Measurements from ENCODE around the gene ACTR3C.

ACTR3C gene

GRCh38 chr7:150332852-150333635, 9.7 kb upstream of the ACTR3C start:
- no peak overlapping the region for H3K9ac ChIP-seq (ENCODE audit: low read length)
- H3K27ac ChIP-seq (ENCODE audit: low read length): no peak overlapping the region

GRCh38 chr7:150330211-150330885, 7.0 kb upstream of the ACTR3C start:
- H3K9ac ChIP-seq (ENCODE audit: low read length): no peak overlapping the region
- H3K9me3 ChIP-seq (ENCODE audit: control insufficient read depth, low read depth, low read length): no peaks in the 10 kb centered on the region
- no peak overlapping the region for H3K27ac ChIP-seq (ENCODE audit: low read length)
- no peaks in the 10 kb centered on the region for H3K27me3 ChIP-seq (ENCODE audit: control insufficient read depth, insufficient read depth, low read length)
- no peak overlapping the region for H3K4me3 ChIP-seq (ENCODE audit: low read length)
- H3K36me3 ChIP-seq (ENCODE audit: control insufficient read depth, low read depth, low read length): peaks cover 34% of the 10 kb centered on the region
- H3K4me1 ChIP-seq (ENCODE audit: control insufficient read depth, low read depth, low read length): peaks cover 23% of the 10 kb centered on the region

More at GRCh38 chr7:150332852-150333635, 9.7 kb upstream of the ACTR3C start:
- H3K4me1 ChIP-seq (ENCODE audit: control insufficient read depth, low read depth, low read length): peaks cover 32% of the 10 kb centered on the region
- no peak overlapping the region for H3K4me3 ChIP-seq (ENCODE audit: low read length)
- H3K27me3 ChIP-seq (ENCODE audit: control insufficient read depth, insufficient read depth, low read length): no peaks in the 10 kb centered on the region
- H3K36me3 ChIP-seq (ENCODE audit: control insufficient read depth, low read depth, low read length): peaks cover 16% of the 10 kb centered on the region
- no peaks in the 10 kb centered on the region for H3K9me3 ChIP-seq (ENCODE audit: control insufficient read depth, low read depth, low read length)

GRCh38 chr7:150329331-150330120, 6.2 kb upstream of the ACTR3C start:
- no peaks in the 10 kb centered on the region for H3K27me3 ChIP-seq (ENCODE audit: control insufficient read depth, insufficient read depth, low read length)
- no peaks in the 10 kb centered on the region for H3K9me3 ChIP-seq (ENCODE audit: control insufficient read depth, low read depth, low read length)
- H3K27ac ChIP-seq (ENCODE audit: low read length): no peak overlapping the region
- H3K36me3 ChIP-seq (ENCODE audit: control insufficient read depth, low read depth, low read length): peaks cover 35% of the 10 kb centered on the region
- peaks cover 20% of the 10 kb centered on the region for H3K4me1 ChIP-seq (ENCODE audit: control insufficient read depth, low read depth, low read length)
- peak overlapping the region; percentile 3 for H3K9ac ChIP-seq (ENCODE audit: low read length)
- H3K4me3 ChIP-seq (ENCODE audit: low read length): no peak overlapping the region

GRCh38 chr7:150327308-150327707, 4.0 kb upstream of the ACTR3C start:
- peaks cover 3% of the 10 kb centered on the region for H3K27me3 ChIP-seq (ENCODE audit: control insufficient read depth, insufficient read depth, low read length)
- no peak overlapping the region for H3K9ac ChIP-seq (ENCODE audit: low read length)
- peaks cover 35% of the 10 kb centered on the region for H3K36me3 ChIP-seq (ENCODE audit: control insufficient read depth, low read depth, low read length)
- peaks cover 31% of the 10 kb centered on the region for H3K4me1 ChIP-seq (ENCODE audit: control insufficient read depth, low read depth, low read length)
- H3K9me3 ChIP-seq (ENCODE audit: control insufficient read depth, low read depth, low read length): no peaks in the 10 kb centered on the region
- H3K4me3 ChIP-seq (ENCODE audit: low read length): no peak overlapping the region
- H3K27ac ChIP-seq (ENCODE audit: low read length): no peak overlapping the region

- no peaks in the 10 kb centered on the region for H3K9me3 ChIP-seq (ENCODE audit: control insufficient read depth, low read depth, low read length)
- peaks cover 33% of the 10 kb centered on the region for H3K4me1 ChIP-seq (ENCODE audit: control insufficient read depth, low read depth, low read length)
- H3K27ac ChIP-seq (ENCODE audit: low read length): no peak overlapping the region
- H3K27me3 ChIP-seq (ENCODE audit: control insufficient read depth, insufficient read depth, low read length): peaks cover 8% of the 10 kb centered on the region
- no peak overlapping the region for H3K9ac ChIP-seq (ENCODE audit: low read length)
- H3K36me3 ChIP-seq (ENCODE audit: control insufficient read depth, low read depth, low read length): peaks cover 35% of the 10 kb centered on the region
- H3K4me3 ChIP-seq (ENCODE audit: low read length): no peak overlapping the region
These were observed 3.4 kb upstream of the ACTR3C start for GRCh38 chr7:150326657-150327268.

GRCh38 chr7:150325901-150326300, 2.6 kb upstream of the ACTR3C start:
- H3K4me3 ChIP-seq (ENCODE audit: low read length): no peak overlapping the region
- H3K36me3 ChIP-seq (ENCODE audit: control insufficient read depth, low read depth, low read length): peaks cover 33% of the 10 kb centered on the region
- peaks cover 8% of the 10 kb centered on the region for H3K27me3 ChIP-seq (ENCODE audit: control insufficient read depth, insufficient read depth, low read length)
- H3K27ac ChIP-seq (ENCODE audit: low read length): no peak overlapping the region
- no peak overlapping the region for H3K9ac ChIP-seq (ENCODE audit: low read length)
- H3K9me3 ChIP-seq (ENCODE audit: control insufficient read depth, low read depth, low read length): no peaks in the 10 kb centered on the region
- H3K4me1 ChIP-seq (ENCODE audit: control insufficient read depth, low read depth, low read length): peaks cover 33% of the 10 kb centered on the region

GRCh38 chr7:150325110-150325611, 1.8 kb upstream of the ACTR3C start:
- peaks cover 33% of the 10 kb centered on the region for H3K36me3 ChIP-seq (ENCODE audit: control insufficient read depth, low read depth, low read length)
- H3K27me3 ChIP-seq (ENCODE audit: control insufficient read depth, insufficient read depth, low read length): peaks cover 8% of the 10 kb centered on the region
- no peak overlapping the region for H3K9ac ChIP-seq (ENCODE audit: low read length)
- peaks cover 32% of the 10 kb centered on the region for H3K4me1 ChIP-seq (ENCODE audit: control insufficient read depth, low read depth, low read length)
- H3K27ac ChIP-seq (ENCODE audit: low read length): no peak overlapping the region
- no peaks in the 10 kb centered on the region for H3K9me3 ChIP-seq (ENCODE audit: control insufficient read depth, low read depth, low read length)
- no peak overlapping the region for H3K4me3 ChIP-seq (ENCODE audit: low read length)

GRCh38 chr7:150324373-150324961, 1.1 kb upstream of the ACTR3C start:
- no peaks in the 10 kb centered on the region for H3K9me3 ChIP-seq (ENCODE audit: control insufficient read depth, low read depth, low read length)
- H3K27ac ChIP-seq (ENCODE audit: low read length): no peak overlapping the region
- peaks cover 33% of the 10 kb centered on the region for H3K36me3 ChIP-seq (ENCODE audit: control insufficient read depth, low read depth, low read length)
- peaks cover 28% of the 10 kb centered on the region for H3K4me1 ChIP-seq (ENCODE audit: control insufficient read depth, low read depth, low read length)
- peak overlapping the region; percentile 81 for H3K4me3 ChIP-seq (ENCODE audit: low read length)
- peak overlapping the region; percentile 72 for H3K9ac ChIP-seq (ENCODE audit: low read length)
- peaks cover 8% of the 10 kb centered on the region for H3K27me3 ChIP-seq (ENCODE audit: control insufficient read depth, insufficient read depth, low read length)

- H3K4me1 ChIP-seq (ENCODE audit: control insufficient read depth, low read depth, low read length): peaks cover 21% of the 10 kb centered on the region
- no peak overlapping the region for H3K27ac ChIP-seq (ENCODE audit: low read length)
- no peaks in the 10 kb centered on the region for H3K9me3 ChIP-seq (ENCODE audit: control insufficient read depth, low read depth, low read length)
- peak overlapping the region; percentile 81 for H3K4me3 ChIP-seq (ENCODE audit: low read length)
- peaks cover 32% of the 10 kb centered on the region for H3K36me3 ChIP-seq (ENCODE audit: control insufficient read depth, low read depth, low read length)
- peaks cover 8% of the 10 kb centered on the region for H3K27me3 ChIP-seq (ENCODE audit: control insufficient read depth, insufficient read depth, low read length)
- H3K9ac ChIP-seq (ENCODE audit: low read length): peak overlapping the region; percentile 72
These were observed 482 bp upstream of the ACTR3C start for GRCh38 chr7:150323682-150324372.

GRCh38 chr7:150322114-150322832, 1.1 kb downstream of the ACTR3C start:
- Histone ChIP-seq H3K27me3 (ENCODE audit: control insufficient read depth, insufficient read depth, low read length) (peaks cover 8% of the 10 kb centered on the region), H3K9me3 (ENCODE audit: control insufficient read depth, low read depth, low read length) (no peaks in the 10 kb centered on the region), H3K36me3 (ENCODE audit: control insufficient read depth, low read depth, low read length) (peaks cover 18% of the 10 kb centered on the region), H3K4me3 (ENCODE audit: low read length) (peak overlapping the region; percentile 81), H3K9ac (ENCODE audit: low read length) (peak overlapping the region; percentile 72), H3K27ac (ENCODE audit: low read length) (no peak overlapping the region), H3K4me1 (ENCODE audit: control insufficient read depth, low read depth, low read length) (peaks cover 26% of the 10 kb centered on the region)

Data from iPS-18a (cell line).